ENCODE data around the gene SLC30A3.

SLC30A3 gene

DNA sequence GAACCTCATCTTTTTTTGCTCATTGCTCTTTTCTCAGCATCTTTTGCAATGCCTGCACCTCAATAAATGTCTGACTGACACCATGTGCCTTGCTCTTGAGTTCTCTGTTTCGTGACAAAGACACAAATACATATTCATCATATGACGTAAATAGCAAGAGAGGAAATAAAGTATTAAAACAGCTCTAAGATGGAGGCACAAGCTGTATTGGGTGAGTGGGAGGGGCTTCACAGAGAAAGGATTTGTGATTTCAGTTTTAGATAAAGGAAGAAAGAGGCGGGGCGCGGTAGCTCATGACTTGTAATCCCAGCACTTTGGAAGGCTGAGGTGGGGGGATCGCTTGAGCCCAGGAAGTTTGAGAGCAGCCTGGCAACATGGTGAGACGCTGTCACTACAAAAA lies 42.8 kb downstream of the SLC30A3 start:
- Histone ChIP-seq H3K9me2 (replicated peaks; ENCODE audit: control insufficient read depth, low read length) (no peaks in the 10 kb centered on the region), H3K4me1 (ENCODE audit: control insufficient read depth, low read length) (peaks cover 42% of the 10 kb centered on the region), H3K4me3 (ENCODE audit: low read length) (no peak overlapping the region), H4K20me1 (ENCODE audit: control insufficient read depth, insufficient read depth, low read depth, low read length) (no peaks in the 10 kb centered on the region), H3K27ac (ENCODE audit: low read depth, low read length) (no peak overlapping the region), H3K4me2 (ENCODE audit: low read length) (no peak overlapping the region), H3K36me3 (ENCODE audit: control insufficient read depth, low read length) (peaks cover 88% of the 10 kb centered on the region), H3K9me3 (ENCODE audit: control insufficient read depth, insufficient read depth, low read length) (no peaks in the 10 kb centered on the region), H3K27me3 (ENCODE audit: control insufficient read depth, low read length) (no peaks in the 10 kb centered on the region), H3F3A (ENCODE audit: control insufficient read depth, insufficient read depth) (peaks cover 19% of the 10 kb centered on the region), H3K79me2 (ENCODE audit: control insufficient read depth, low read length) (peaks cover 30% of the 10 kb centered on the region)
- no peak for TF ChIP-seq EZH2phosphoT487 (IDR thresholded peaks at IDR 0.05; ENCODE audit: borderline replicate concordance, low read length)
- TF ChIP-seq, protein P1, sequence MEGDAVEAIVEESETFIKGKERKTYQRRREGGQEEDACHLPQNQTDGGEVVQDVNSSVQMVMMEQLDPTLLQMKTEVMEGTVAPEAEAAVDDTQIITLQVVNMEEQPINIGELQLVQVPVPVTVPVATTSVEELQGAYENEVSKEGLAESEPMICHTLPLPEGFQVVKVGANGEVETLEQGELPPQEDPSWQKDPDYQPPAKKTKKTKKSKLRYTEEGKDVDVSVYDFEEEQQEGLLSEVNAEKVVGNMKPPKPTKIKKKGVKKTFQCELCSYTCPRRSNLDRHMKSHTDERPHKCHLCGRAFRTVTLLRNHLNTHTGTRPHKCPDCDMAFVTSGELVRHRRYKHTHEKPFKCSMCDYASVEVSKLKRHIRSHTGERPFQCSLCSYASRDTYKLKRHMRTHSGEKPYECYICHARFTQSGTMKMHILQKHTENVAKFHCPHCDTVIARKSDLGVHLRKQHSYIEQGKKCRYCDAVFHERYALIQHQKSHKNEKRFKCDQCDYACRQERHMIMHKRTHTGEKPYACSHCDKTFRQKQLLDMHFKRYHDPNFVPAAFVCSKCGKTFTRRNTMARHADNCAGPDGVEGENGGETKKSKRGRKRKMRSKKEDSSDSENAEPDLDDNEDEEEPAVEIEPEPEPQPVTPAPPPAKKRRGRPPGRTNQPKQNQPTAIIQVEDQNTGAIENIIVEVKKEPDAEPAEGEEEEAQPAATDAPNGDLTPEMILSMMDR (IDR thresholded peaks at IDR 0.05; ENCODE audit: low read depth, low read length, poor library complexity, severe bottlenecking): no peak

DNA sequence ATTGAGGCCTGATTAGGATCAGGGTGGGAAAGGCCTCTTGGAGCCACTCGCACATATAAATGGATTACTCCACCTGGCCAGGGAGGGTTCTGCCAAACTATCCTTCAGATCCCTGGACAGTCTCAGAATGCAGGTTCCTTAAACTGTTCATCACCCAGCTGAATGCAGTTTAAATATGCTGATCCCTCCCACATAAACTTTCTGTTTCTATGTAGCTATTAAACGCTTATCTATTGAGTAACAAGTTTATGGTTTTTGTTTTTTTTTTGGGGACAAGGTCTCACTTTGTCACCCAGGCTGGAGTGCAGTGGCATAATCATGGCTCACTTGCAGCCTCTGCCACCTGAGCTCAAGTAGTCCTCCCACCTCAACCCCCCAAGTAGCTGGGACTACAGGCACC lies 43.8 kb downstream of the SLC30A3 start:
- Histone ChIP-seq H3K4me1 (ENCODE audit: control insufficient read depth, low read length) (peaks cover 42% of the 10 kb centered on the region), H3K27ac (ENCODE audit: low read depth, low read length) (peak overlapping the region; percentile 78), H3K9me3 (ENCODE audit: control insufficient read depth, insufficient read depth, low read length) (no peaks in the 10 kb centered on the region), H3K36me3 (ENCODE audit: control insufficient read depth, low read length) (peaks cover 88% of the 10 kb centered on the region), H3F3A (ENCODE audit: control insufficient read depth, insufficient read depth) (peaks cover 22% of the 10 kb centered on the region), H3K27me3 (ENCODE audit: control insufficient read depth, low read length) (no peaks in the 10 kb centered on the region), H3K4me2 (ENCODE audit: low read length) (peak overlapping the region; percentile 98), H3K9me2 (replicated peaks; ENCODE audit: control insufficient read depth, low read length) (no peaks in the 10 kb centered on the region), H3K4me3 (ENCODE audit: low read length) (peak overlapping the region; percentile 92), H3K79me2 (ENCODE audit: control insufficient read depth, low read length) (peaks cover 33% of the 10 kb centered on the region), H4K20me1 (ENCODE audit: control insufficient read depth, insufficient read depth, low read depth, low read length) (no peaks in the 10 kb centered on the region)
- no peak for TF ChIP-seq EZH2phosphoT487 (IDR thresholded peaks at IDR 0.05; ENCODE audit: borderline replicate concordance, low read length)
- TF ChIP-seq, protein P1 (IDR thresholded peaks at IDR 0.05; ENCODE audit: low read depth, low read length, poor library complexity, severe bottlenecking): no peak

DNA sequence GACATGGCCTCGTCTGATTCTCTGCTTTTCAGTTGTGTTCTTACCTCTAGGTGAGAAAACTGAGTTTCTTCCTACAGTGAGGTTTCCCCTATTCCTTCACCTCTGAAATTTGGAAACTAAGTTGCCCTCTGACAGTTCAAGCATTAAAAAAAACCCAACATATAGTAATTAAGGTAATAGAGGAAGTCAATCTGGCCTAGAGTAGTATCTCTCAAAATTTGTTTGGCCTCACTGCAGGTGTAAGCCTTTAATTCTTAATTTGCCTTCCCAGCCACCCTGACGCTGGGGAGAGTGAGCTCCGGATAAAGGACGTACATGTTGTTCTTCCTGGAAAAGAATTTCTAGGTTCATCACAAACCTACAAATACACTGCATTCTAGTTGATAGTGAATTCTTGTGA lies 44.2 kb downstream of the SLC30A3 start:
- TF ChIP-seq, protein P1 (IDR thresholded peaks at IDR 0.05; ENCODE audit: low read depth, low read length, poor library complexity, severe bottlenecking): no peak
- TF ChIP-seq EZH2phosphoT487 (IDR thresholded peaks at IDR 0.05; ENCODE audit: borderline replicate concordance, low read length): no peak
- H3K4me3 ChIP-seq (ENCODE audit: low read length): peak overlapping the region; percentile 92
- peak overlapping the region; percentile 78 for H3K27ac ChIP-seq (ENCODE audit: low read depth, low read length)
- H3K4me2 ChIP-seq (ENCODE audit: low read length): peak overlapping the region; percentile 98
- H4K20me1 ChIP-seq (ENCODE audit: control insufficient read depth, insufficient read depth, low read depth, low read length): no peaks in the 10 kb centered on the region
- H3F3A ChIP-seq (ENCODE audit: control insufficient read depth, insufficient read depth): peaks cover 22% of the 10 kb centered on the region
- H3K9me2 ChIP-seq (replicated peaks; ENCODE audit: control insufficient read depth, low read length): no peaks in the 10 kb centered on the region
- H3K36me3 ChIP-seq (ENCODE audit: control insufficient read depth, low read length): peaks cover 88% of the 10 kb centered on the region
- peaks cover 43% of the 10 kb centered on the region for H3K4me1 ChIP-seq (ENCODE audit: control insufficient read depth, low read length)
- H3K27me3 ChIP-seq (ENCODE audit: control insufficient read depth, low read length): no peaks in the 10 kb centered on the region
- peaks cover 38% of the 10 kb centered on the region for H3K79me2 ChIP-seq (ENCODE audit: control insufficient read depth, low read length)
- no peaks in the 10 kb centered on the region for H3K9me3 ChIP-seq (ENCODE audit: control insufficient read depth, insufficient read depth, low read length)

Measured in DOHH2 (cell line).